Right hindlimb (tissue), 1 donor: ENCODE results near the gene ZNF346.
A peak's percentile ranks its signal among the peaks of the same experiment; 100 is the strongest.

Source experiments
- DNase-seq: peaks from one replicate; pipeline ENCODE4 v3.0.0-alpha.2; 2018

Gene ZNF346

DNA sequence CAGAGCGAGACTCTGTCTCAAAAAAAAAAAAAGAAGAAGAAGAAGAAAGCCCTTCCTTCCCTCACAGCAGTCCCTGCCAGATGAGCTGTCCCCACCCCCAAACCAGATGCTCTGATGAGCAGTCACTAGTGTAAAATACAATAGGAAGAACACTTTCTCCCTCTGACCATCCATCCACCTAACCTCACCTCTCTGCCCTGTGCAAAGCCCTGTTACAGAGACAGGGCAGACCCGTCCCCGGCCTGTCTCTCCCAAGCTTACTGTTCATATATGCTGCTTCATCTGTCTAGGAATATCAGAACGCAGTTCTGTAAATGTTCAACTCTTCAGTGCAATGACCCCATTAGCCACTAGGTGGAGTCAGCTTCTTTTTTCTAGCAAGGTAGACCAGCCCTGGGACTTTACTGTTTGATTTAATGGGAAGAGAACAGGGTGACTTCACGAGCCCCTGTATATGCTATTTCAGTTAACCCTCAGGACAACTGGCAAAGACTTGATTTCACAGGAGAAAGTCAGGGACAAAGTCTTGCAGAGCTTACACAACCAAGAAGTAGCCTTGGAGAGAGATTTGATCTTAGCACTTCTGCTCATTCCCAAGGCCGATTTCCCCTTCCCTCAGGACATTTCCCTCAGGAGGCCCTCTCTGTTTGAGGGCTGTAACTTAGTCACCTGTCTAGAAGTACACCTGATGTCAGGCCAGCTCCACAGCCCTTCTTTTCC lies 49.3 kb downstream of the ZNF346 start:
- peak; percentile 78 for DNase-seq

DNA sequence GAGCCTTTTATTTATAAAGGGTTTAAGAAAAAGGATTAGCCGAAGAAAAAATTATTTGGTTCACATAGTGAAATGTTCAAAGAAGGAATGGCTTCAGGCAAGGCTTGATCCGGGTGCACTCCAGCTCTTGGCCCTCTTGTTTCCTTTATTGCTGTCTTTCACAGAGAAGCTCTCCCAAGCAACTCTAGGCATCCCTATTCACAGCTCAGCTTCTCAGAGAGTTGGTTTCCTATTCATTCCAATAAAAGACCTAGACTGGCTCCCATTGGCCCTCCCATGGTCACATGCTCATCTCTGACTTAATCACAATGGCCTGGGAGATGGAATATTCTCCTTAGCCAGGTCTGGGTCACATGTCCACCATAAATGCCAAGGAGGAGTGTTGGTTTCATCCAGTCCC lies 54.8 kb downstream of the ZNF346 start:
- DNase-seq: no peak

DNA sequence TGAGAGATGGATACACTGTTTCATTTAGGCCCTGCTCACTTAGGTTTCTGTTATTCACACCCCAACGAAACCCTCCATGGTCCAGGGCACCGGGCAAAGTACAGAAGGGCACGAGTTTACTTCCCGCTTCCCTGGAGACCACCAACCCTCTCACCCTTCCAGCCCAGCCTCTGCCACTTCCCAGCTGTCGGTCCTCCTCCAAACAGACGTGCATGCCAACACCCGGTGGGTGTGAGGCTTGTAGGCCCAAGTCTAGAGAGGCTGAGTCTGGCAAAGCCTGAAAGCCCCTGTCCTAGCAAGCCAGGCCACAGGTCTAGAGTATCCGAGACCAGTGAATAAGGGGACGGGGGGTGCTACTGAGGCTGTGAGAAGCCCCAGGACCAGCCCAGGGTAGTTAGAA lies 57.1 kb downstream of the ZNF346 start:
- no peak for DNase-seq

DNA sequence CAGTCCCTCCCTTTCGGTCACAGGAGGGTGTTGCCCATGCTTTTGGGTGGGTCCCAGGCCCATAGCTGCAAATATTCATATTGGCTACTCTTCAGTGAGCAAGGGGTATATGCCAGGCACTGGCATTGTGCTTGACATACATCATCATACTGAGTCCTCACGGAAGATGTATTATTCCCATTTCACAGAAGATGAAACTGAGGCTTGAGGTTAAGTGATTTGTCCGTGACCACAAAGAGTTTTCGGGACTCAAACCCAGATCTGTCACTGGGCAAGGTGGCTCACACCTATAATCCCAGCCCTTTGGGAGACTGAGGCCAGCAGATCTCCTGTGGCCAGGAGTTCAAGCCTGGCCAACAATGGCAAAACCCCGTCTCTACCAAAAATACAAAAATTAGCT lies 57.8 kb downstream of the ZNF346 start:
- DNase-seq: no peak

DNA sequence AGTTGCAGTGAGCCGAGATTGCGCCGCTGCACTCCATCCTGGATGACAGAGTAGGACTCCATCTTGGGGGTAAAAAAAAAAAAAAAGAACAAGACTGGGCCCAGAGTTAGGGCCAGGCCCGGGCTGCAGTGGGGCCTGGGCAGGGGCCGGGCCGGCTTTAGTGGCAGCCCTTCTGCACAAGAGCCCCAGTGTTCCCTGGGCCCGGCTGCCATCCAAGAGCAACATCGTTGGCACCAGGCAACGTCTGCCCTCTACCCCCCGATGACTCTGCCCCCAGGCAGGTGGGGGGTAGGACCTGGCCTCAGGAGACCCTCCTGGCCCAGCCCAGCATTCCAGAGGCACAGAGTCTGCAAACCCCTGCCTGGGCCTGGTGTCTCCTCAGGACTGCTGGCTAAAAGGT lies 59.4 kb downstream of the ZNF346 start:
- DNase-seq: no peak

DNA sequence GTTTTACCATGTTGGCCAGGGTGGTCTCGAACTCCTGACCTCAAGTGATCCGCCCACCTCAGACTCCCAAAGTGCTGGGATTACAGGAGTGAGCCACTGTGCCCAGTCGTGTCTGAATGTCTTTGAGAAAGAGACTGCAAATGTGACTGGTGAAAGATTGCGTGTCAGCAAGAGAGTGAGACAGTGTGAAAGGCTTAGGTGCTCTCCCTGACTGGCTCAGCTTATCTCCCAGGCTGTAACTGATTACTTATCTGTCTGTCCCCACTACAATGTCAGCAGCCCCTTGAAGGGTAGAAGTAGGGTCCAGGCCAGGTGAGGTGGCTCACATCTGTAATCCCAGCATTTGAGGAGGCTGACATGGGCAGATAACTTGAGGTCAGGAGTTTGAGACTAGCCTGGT lies 60.9 kb downstream of the ZNF346 start:
- no peak for DNase-seq

DNA sequence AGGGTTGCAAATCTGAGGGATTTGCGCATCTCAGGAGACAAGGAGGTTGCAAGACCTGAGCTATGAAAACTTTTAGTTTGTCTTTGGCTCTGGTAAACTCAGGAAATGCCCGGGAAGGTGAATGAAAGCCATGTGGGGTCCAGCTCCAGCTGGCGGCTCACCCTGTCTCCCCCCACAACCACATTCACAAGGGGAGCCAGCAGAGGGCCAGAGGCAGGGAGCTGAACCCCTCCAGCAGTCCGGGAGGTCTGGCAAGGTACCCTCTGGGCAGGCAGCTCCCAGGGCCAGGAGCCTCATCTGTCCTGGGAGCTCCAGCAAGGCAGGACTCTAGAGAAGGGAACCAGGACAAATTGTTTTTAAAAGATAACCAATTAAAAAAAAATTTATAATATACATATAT lies 61.7 kb downstream of the ZNF346 start:
- DNase-seq: no peak

DNA sequence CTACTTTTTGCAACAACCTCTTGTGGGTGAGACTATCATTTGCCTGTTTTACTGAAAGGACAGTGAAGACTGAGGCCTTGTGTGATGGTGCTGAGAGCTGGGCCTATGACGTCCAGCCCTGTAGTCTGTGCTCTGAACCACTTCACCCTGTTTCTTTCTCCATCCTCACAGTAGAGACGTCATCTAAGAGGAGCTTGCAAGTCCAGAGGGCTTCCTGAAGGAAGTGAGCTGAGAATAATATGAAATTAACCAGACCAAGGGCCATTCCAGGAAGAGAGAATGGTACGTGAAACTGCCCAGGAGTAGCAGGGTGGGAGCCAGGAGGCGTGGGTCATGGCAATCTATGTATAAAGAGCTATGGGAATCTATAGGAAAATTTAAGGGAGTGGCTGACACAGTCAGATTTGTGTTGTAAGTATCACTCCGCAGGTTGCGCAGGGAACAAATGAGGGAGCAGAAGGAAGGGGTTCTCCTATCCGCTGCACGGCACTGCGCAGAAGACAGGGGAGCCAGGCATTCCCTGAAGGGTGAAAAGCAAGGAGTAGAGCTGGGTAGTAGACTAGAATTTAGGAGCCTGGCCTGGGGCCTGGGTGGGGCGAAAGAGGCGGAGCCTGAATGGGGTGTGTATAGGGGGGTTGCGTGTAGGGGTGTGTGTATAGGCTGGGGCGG lies 63.6 kb downstream of the ZNF346 start:
- DNase-seq: no peak

DNA sequence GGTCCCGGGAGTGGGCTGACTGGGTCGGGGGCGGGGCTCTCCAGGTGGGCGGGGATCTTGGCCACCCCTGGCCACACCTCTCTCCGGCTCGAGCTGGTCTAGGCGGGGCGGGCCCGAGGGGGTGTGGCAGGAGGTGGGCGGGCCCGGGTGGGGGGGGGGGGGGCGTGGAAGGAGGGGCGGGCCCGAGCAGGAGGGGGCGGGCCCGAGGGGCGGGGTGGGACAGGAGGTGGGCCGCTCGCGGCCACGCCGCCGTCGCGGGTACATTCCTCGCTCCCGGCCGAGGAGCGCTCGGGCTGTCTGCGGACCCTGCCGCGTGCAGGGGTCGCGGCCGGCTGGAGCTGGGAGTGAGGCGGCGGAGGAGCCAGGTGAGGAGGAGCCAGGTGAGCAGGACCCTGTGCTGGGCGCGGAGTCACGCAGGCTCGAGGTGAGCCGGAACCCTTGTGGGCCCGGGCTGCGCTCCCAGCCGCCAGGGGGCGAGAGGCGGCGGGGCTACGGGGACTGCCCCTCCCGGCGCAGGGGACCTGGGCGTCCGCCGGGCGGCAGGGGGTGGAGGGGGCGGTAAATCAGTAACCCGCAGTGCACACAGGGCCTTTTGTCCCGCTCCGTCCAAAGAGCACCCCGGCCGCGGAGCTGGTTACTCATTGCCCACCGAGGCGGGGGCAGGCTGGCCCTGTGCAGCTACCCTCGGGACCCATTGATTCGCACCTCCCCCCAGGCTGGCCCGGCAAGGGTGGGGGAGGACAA lies 64.3 kb downstream of the ZNF346 start, which contains the start of gene FGFR4:
Gene FGFR4 (plus strand): TSS at position 262 of the 744 bp plus-strand sequence. CDS start 2,688 bp downstream, outside the sequence.
- DNase-seq: peak; percentile 89

DNA sequence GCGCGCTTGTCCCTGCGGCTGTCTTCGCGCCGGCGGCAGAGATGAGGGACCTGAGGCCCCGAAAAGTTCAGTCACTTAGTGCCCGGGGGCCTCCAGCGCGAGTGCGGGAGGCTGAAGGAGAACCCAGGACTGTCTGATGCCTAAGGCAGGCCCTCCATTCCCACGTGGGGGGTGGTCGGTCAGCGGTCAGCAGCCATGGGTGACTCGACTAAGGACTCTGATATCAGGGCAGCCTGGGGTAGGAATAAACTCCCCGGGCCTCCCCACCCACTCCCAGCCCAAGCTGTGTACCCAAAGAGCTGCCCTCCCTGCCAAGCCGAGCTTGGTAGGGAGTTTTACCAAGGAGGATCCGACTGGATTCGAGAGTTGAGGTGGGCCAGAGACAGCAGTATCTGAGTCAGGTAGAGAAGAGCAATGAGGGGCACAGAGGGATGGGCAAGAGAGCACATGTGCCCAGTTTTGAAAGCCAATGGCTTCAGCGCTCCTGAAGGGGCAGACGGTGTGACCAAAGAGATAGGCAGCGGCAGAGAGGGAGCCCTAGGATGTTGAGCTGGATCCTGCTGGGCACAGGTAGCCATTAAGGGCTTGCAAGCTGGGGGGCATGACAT lies 65.0 kb downstream of the ZNF346 start:
- DNase-seq: no peak

DNA sequence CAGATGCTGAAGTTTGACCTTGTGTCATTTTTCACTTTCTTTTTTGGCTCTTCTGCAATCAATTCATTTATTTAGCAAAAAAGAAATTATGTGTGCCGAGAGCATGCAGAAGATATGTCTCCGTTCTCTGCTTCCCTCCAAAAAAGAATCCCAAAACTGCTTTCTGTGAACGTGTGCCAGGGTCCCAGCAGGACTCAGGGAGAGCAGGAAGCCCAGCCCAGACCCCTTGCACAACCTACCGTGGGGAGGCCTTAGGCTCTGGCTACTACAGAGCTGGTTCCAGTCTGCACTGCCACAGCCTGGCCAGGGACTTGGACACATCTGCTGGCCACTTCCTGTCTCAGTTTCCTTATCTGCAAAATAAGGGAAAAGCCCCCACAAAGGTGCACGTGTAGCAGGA lies 66.6 kb downstream of the ZNF346 start:
- DNase-seq: peak; percentile 30

DNA sequence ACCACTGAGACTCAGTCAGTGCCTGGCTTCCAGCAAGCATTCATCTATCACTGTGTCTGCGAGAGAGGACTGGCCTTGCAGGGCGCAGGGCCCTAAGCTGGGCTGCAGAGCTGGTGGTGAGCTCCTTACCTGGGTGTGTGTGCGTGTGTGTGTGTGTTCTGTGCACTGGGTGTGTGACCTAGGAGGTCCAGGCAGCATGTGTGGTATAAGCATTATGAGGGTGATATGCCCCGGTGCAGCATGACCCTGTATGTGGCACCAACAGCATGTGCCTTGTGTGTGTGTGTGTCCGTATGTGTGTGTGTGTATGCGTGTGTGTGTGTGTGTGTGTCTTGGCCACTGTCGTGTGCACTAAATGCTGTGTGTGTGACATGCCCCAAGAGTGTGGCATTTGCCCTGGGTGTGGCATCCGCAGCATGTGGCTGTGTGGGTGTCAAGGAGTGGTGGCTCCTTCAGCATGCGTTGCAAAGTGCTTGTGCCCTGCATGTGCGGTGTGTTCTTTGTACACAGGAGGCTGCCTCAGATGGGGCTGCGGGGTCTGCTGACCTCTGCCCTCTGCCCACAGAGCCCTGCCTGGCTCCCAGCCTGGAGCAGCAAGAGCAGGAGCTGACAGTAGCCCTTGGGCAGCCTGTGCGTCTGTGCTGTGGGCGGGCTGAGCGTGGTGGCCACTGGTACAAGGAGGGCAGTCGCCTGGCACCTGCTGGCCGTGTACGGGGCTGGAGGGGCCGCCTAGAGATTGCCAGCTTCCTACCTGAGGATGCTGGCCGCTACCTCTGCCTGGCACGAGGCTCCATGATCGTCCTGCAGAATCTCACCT lies 67.5 kb downstream of the ZNF346 start:
- peak; percentile 13 for DNase-seq

DNA sequence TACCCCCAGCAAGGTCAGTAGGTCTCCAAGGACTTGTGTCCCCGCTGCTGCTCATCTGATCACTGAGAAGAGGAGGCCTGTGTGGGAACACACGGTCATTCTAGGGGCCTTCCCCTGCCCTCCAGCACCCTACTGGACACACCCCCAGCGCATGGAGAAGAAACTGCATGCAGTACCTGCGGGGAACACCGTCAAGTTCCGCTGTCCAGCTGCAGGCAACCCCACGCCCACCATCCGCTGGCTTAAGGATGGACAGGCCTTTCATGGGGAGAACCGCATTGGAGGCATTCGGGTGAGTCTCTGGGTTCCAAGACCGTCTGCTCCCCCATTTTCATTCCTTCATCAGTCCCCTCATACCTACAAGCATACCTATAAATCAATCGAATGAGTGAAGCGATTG lies 68.3 kb downstream of the ZNF346 start:
- DNase-seq: no peak

DNA sequence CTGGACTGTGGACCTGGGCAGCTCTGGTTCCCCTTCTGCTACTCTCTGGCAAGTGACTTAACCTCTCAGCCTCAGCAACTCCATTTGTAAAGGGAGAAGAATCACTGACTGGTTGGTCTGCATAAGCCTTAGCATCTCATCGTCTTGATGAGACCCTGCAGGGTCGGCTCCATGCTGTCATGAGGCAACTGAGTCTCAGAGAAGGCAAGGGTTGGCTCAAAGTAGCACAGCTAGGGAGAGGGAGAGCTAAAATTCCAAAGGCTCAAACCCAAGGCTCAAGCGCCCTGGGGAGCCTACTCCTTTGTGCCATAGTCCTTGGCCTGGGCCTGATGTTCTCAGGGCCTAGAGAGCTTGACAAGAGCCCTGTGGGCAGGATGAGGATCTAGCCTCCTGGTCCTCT lies 68.7 kb downstream of the ZNF346 start:
- DNase-seq: no peak

DNA sequence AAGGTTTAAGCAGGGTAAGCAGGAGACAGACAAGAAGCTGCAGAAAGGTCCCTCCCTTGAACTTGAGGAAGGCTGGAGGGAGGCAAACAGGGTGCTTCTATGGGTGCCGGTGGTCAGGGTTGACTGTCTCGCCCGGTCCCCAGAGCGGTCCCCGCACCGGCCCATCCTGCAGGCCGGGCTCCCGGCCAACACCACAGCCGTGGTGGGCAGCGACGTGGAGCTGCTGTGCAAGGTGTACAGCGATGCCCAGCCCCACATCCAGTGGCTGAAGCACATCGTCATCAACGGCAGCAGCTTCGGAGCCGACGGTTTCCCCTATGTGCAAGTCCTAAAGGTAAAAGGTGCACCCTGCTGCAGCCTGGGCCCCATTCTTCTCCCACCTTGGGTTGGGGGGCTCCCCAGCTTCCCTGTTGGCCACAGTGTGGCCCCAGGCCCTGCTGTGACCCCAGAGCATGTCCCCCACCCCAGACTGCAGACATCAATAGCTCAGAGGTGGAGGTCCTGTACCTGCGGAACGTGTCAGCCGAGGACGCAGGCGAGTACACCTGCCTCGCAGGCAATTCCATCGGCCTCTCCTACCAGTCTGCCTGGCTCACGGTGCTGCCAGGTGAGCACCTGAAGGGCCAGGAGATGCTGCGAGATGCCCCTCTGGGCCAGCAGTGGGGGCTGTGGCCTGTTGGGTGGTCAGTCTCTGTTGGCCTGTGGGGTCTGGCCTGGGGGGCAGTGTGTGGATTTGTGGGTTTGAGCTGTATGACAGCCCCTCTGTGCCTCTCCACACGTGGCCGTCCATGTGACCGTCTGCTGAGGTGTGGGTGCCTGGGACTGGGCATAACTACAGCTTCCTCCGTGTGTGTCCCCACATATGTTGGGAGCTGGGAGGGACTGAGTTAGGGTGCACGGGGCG lies 69.9 kb downstream of the ZNF346 start:
- no peak for DNase-seq

DNA sequence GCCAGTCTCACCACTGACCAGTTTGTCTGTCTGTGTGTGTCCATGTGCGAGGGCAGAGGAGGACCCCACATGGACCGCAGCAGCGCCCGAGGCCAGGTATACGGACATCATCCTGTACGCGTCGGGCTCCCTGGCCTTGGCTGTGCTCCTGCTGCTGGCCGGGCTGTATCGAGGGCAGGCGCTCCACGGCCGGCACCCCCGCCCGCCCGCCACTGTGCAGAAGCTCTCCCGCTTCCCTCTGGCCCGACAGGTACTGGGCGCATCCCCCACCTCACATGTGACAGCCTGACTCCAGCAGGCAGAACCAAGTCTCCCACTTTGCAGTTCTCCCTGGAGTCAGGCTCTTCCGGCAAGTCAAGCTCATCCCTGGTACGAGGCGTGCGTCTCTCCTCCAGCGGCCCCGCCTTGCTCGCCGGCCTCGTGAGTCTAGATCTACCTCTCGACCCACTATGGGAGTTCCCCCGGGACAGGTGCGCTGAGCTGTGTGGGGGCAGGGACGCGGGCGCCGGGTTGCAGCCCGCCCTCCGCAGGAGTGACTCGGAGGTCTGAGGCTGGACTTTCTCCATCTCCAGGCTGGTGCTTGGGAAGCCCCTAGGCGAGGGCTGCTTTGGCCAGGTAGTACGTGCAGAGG lies 70.7 kb downstream of the ZNF346 start:
- DNase-seq: no peak

DNA sequence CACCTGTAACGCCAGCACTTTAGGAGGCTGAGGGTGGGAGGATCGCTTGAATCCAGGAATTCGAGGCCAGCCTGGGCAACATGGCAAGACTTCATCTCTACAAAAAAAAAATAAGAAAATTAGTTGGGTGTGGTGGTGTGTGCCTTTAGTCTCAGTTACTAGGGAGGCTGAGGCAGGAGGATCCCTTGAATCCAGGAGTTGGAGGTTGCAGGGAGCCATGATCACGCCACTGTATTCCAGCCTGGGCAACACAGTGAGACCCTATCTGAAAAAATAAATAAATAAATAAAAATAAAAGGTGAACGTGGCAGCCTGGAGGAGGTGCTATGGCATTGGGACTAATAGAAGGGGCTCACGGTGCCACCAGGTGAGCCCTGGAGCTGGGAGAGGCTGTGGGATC lies 71.3 kb downstream of the ZNF346 start:
- DNase-seq: no peak

DNA sequence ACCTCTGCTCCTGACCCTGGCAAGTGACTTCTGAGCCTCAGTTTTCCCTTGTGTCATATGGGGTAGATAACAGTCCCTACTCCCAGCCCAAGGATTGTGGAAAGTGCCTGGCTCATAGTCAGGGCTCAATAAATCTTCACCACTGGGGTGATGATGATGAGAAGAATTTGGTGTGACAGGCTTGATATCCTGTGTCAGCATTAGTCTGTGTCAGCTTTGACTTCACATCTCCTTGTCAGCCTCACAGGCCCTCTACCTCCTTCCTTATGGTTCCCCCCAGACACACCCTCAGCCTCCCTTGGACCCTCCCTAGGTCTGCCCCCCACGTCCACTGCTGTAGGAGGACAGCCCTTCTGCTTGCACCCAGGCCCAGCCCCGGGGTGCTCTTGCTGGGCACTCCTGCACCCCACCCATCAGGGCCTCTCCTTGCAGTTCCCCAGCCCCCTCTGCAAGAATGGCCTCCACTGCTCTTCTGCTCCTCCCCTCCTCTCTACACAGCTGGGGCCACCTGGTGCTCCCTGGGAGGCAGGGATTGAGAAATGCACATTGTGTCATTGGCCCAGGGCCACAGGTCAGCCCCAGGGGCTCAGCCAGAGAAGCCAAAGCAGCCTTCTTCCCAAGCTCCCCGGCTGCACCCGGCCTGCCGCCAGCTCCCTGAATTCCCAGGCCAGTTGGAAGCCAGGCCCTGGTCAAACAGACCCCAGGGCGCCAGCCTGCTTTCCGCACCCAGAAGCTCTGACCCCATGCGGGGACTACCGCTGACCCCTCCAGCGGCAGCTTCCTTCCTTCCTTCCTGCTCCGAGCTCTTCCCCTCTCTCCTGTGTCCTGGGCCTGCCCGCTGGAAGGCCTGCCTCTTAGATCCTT lies 72.0 kb downstream of the ZNF346 start:
- DNase-seq: peak; percentile 90

DNA sequence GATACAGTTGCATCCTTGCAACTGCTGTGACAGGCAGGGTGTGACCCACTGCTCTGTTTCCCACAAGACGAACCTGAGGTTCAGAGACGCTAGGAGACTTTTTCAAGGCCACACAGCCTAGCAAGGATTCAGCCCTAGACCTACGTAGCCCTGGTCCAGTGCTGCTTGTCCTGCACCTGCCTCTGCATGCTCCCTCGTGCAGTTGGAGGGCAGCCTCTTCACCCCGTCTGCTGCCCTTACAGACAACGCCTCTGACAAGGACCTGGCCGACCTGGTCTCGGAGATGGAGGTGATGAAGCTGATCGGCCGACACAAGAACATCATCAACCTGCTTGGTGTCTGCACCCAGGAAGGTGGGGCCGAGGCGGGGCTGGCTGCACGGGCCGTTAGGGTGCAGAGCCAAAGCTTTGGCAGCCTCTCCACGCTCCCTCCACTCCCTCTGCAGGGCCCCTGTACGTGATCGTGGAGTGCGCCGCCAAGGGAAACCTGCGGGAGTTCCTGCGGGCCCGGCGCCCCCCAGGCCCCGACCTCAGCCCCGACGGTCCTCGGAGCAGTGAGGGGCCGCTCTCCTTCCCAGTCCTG lies 72.7 kb downstream of the ZNF346 start:
- no peak for DNase-seq
